A673 (cell line): ENCODE results near the gene TMEM14A. TPM values are rescaled to one million over a fixed set of nuclear protein-coding genes. Genes with fewer than 3 reads are reported as not detected.

Experiments
- BruUV-seq: library from RNA; stranded (reverse); fragments of 400-500 nt; replicated peaks from 2 replicates; lab custom pipeline; 2021; lab: Mats Ljungman, UMichigan
- CTCF ChIA-PET: fragments of 300-600 bp; sonication (Branson Sonifier 250); formaldehyde crosslinking; loops from one replicate; lab custom pipeline; 2022; ENCODE audit warnings: antibody characterized with exemption; lab: Charles Lee
- POLR2A ChIA-PET: fragments of 300-600 bp; sonication (Branson Sonifier 250); formaldehyde crosslinking; loops from one replicate; lab custom pipeline; 2022; ENCODE audit warnings: antibody characterized with exemption; ENCODE audit not compliant: low non-redundant PET; lab: Charles Lee
- DNase-seq: peaks from one replicate; pipeline ENCODE4 v3.0.0-alpha.2; 2015; ENCODE audit warnings: low spot score
- H3K27ac ChIP-seq: fragments of 200-600 bp; sonication (generic); 2 replicates; pipeline ENCODE4 v1.5.1; 2016; ENCODE audit warnings: mixed run types, low read depth, mild to moderate bottlenecking, mixed read lengths, antibody characterized with exemption, low read length; ENCODE audit not compliant: poor library complexity, severe bottlenecking
- H3K27me3 ChIP-seq: fragments of 200-600 bp; sonication (generic); replicated peaks from 2 replicates; pipeline ENCODE4 v1.6.1; 2017; ENCODE audit warnings: mixed run types, low read depth, mild to moderate bottlenecking, mixed read lengths, antibody characterized with exemption, low read length; ENCODE audit not compliant: insufficient read depth, poor library complexity
- H3K36me3 ChIP-seq: fragments of 200-600 bp; sonication (generic); 2 replicates; pipeline ENCODE4 v1.6.1; 2016; ENCODE audit warnings: mixed run types, mild to moderate bottlenecking, mixed read lengths, antibody characterized with exemption, low read length; ENCODE audit not compliant: insufficient read depth, poor library complexity, severe bottlenecking
- H3K4me1 ChIP-seq: fragments of 200-600 bp; sonication (generic); 2 replicates; pipeline ENCODE4 v1.6.1; 2017; ENCODE audit warnings: mixed run types, mild to moderate bottlenecking, mixed read lengths, antibody characterized with exemption, low read length; ENCODE audit not compliant: insufficient read depth, poor library complexity, severe bottlenecking
- H3K4me3 ChIP-seq: fragments of 200-600 bp; sonication (generic); 2 replicates; pipeline ENCODE4 v1.5.1; 2016; ENCODE audit warnings: low read depth, mixed run types, mild to moderate bottlenecking, mixed read lengths, low read length; ENCODE audit not compliant: poor library complexity, severe bottlenecking
- H3K9me3 ChIP-seq: fragments of 200-600 bp; sonication (generic); 2 replicates; pipeline ENCODE4 v1.6.1; 2016; ENCODE audit warnings: mixed run types, low read depth, mild to moderate bottlenecking, mixed read lengths, antibody characterized with exemption, low read length; ENCODE audit not compliant: poor library complexity, severe bottlenecking
- EZH2 ChIP-seq: fragments of 200-600 bp; sonication (generic); IDR thresholded peaks from 2 replicates; pipeline ENCODE4 v1.6.1; 2017; ENCODE audit warnings: borderline replicate concordance, low read depth, mild to moderate bottlenecking, mixed read lengths, antibody characterized with exemption, low read length; ENCODE audit not compliant: poor library complexity, severe bottlenecking
- intact Hi-C: fragments of 100-400 bp; cut with micrococcal nuclease; formaldehyde crosslinking; loops from one replicate; pipeline ENCODE4 v1.10.0; 2022; ENCODE audit not compliant: unreplicated experiment
- total RNA-seq: library from RNA; stranded (reverse); gene quantifications from 2 replicates; pipeline ENCODE4 v1.2.3, GENCODE V29; 2021
- TF ChIP-seq, protein P1 (sequence below): fragments of 300-800, 200-600 bp; sonication (generic); conservative IDR thresholded peaks from 2 replicates; pipeline ENCODE4 v1.5.1; 2017; ENCODE audit warnings: low read depth, mild to moderate bottlenecking, antibody characterized with exemption, low read length, moderate library complexity, mixed read lengths

TMEM14A gene
- total RNA-seq, 1 experiment from 2014 or later, result 8.4 TPM

DNA sequence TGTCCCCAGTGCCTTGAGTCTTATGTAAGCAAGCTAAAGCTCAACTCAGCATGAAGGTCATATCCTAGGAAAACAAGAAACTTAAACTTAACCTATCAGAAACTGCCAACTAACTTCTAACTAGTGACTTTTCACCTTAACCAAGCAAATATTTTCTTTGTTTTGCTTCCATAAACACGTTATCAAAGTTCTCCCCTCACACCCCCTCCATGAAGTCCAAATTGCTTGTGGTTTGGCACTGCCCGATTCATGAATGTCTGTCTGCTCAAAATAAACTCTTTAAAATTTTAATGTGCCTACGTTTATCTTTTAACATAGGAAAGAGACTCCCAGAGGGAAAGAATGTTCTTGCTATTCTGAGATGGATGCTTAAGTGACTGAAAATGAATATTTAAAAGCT lies 57.5 kb downstream of the TMEM14A start:
- TF ChIP-seq, protein P1, sequence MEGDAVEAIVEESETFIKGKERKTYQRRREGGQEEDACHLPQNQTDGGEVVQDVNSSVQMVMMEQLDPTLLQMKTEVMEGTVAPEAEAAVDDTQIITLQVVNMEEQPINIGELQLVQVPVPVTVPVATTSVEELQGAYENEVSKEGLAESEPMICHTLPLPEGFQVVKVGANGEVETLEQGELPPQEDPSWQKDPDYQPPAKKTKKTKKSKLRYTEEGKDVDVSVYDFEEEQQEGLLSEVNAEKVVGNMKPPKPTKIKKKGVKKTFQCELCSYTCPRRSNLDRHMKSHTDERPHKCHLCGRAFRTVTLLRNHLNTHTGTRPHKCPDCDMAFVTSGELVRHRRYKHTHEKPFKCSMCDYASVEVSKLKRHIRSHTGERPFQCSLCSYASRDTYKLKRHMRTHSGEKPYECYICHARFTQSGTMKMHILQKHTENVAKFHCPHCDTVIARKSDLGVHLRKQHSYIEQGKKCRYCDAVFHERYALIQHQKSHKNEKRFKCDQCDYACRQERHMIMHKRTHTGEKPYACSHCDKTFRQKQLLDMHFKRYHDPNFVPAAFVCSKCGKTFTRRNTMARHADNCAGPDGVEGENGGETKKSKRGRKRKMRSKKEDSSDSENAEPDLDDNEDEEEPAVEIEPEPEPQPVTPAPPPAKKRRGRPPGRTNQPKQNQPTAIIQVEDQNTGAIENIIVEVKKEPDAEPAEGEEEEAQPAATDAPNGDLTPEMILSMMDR, result no peak
- TF ChIP-seq EZH2, result no peak
- intact Hi-C loops, result loop anchor here (10.0 kb wide), 1 partner anchor 756 kb away; no protein-coding TSS in a partner anchor
- no TSS peak for BruUV-seq
- no peak for DNase-seq
- ChIA-PET CTCF (no interaction called here), POLR2A (no interaction called here)
- Histone ChIP-seq H3K4me3 (no peak overlapping the region), H3K4me1 (no peaks in the 10 kb centered on the region), H3K27me3 (no peaks in the 10 kb centered on the region), H3K27ac (no peak overlapping the region), H3K9me3 (no peaks in the 10 kb centered on the region), H3K36me3 (no peaks in the 10 kb centered on the region)

DNA sequence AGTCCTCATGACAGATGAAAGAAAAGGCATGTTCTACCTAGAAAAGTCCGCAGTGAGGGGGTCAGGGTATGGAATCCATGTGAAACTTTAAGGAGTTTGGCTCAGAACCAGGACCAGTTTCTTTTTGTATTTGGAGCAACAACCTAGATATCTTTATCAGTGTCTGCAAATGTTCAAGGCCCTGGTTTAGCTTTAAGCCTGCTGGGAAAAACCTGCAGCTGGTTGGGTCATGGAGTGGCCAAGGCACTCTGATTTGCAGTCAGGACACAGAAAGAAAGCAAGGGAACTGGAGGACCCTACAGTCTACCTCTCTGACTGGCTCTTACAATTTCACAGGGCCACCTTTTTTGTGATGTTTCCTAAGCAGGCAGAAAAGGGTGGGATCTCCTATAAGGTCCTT lies 58.7 kb downstream of the TMEM14A start:
- intact Hi-C loops, result loop anchor here (10.0 kb wide), 1 partner anchor 755 kb away; no protein-coding TSS in a partner anchor
- no TSS peak for BruUV-seq
- H3K4me3 ChIP-seq, result no peak overlapping the region
- DNase-seq, result no peak
- no peaks in the 10 kb centered on the region for H3K27me3 ChIP-seq
- ChIA-PET POLR2A (no interaction called here), CTCF (no interaction called here)
- H3K9me3 ChIP-seq, result no peaks in the 10 kb centered on the region
- H3K4me1 ChIP-seq, result no peaks in the 10 kb centered on the region
- no peaks in the 10 kb centered on the region for H3K36me3 ChIP-seq
- H3K27ac ChIP-seq, result no peak overlapping the region
- TF ChIP-seq, protein P1, result no peak
- no peak for TF ChIP-seq EZH2

DNA sequence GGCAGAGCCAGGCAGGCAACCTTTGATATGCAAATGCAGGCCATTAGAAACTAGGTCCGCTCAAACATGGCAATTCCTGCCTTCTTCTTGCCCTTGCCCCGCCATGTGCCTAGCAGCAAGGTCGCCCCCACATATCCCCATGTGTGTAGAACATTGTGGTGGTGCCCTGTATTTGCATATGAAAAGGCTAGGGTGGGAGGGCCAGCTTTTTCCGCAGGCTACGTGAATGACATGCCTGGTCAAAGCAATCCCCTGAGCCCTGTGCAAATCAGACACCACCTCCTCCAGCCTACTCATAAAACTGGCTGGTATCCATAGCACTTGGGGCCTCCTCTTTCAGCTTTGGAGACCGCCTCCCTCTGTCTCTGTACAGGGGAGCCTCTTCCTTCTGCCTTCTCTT lies 60.8 kb downstream of the TMEM14A start:
- no peaks in the 10 kb centered on the region for H3K36me3 ChIP-seq
- H3K27me3 ChIP-seq, result no peaks in the 10 kb centered on the region
- ChIA-PET CTCF (interaction anchor here (0.5 kb wide), 1 partner anchor 54 kb away, joined by 3 read pairs; no protein-coding TSS in a partner anchor), POLR2A (no interaction called here)
- BruUV-seq, result no TSS peak
- TF ChIP-seq, protein P1, result no peak
- no peak for TF ChIP-seq EZH2
- intact Hi-C loops, result no loop called here
- no peaks in the 10 kb centered on the region for H3K9me3 ChIP-seq
- no peak overlapping the region for H3K27ac ChIP-seq
- no peaks in the 10 kb centered on the region for H3K4me1 ChIP-seq
- H3K4me3 ChIP-seq, result no peak overlapping the region
- DNase-seq, result peak; percentile 22
